T1000 (cell line): ENCODE measurements around the gene GPR142.

Experiments used
- DNase-seq: peaks from one replicate; lab custom pipeline; 2025; ENCODE audit warnings: mixed read lengths; lab: John Stamatoyannopoulos, UW

The GPR142 gene

DNA sequence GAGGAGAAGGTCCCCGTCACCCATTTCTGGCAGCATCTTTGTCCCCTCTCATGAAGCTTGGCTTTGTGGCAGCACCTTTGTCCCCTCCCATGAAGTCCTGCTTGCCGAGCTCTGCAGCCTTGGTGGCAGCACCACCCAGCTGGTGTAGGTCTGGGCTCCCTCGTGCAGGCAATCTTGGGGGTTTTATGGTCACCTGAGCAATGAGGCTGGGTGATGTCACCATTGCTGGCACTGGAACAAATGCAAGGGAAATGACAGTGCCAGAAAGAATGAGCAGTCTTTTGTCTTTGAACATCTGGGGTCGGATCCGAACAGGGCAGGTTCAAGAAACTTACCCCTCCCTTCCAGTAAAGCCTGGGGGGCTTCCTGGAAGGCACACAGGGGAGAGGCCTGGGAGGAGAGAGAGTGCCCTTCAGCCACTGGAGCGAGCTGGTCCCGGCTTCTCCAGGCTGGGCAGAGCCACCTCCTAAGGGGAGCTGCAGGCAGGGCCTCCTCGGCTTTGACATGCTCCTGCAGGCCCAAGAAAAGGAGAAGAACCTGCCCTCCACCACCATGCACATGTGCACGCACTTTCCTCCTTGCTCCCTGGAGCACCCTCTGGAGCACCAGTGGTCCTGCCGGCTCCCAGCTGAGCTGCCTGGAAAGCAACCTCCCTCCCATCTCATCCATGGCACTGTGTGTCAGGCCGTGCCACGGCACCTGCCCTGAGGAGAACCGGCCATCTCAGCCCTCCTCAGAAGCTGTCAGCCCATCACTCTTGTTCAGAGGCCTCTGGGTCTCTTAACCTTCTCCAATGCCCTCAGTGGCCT, 21.7 kb upstream of the GPR142 start:
- no peak for DNase-seq

DNA sequence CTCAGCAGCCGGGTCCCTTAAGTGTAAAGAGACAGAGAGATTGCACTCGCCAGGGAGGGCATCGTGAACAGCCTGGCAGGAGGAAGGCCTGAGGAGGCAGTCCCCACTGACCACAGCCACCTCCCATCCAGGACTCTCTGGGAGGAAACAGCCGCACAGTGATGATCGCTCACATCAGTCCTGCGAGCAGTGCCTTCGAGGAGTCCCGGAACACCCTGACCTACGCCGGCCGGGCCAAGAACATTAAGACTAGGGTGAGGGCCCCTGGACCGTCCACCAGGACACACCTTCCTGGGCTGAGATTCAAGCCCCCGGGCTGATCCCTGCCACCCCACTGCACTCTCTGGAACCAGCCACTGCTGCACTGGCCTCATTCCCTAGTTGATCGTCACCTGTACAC, 19.7 kb upstream of the GPR142 start:
- no peak for DNase-seq

DNA sequence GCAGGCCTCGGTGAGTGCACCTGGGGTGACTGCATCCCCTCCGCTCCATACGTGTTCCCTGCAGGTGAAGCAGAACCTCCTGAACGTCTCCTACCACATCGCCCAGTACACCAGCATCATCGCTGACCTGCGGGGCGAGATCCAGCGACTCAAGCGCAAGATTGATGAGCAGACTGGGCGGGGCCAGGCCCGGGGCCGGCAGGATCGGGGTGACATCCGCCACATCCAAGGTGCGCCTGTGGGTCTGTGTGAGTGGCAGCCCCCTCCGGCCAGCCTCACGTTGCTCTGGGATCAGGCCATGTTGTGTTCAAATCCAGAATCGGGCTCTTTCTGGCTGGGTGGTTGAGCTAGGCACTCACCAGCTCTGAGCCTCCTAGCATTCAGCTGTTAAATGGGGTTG, 18.2 kb upstream of the GPR142 start:
- DNase-seq = no peak

DNA sequence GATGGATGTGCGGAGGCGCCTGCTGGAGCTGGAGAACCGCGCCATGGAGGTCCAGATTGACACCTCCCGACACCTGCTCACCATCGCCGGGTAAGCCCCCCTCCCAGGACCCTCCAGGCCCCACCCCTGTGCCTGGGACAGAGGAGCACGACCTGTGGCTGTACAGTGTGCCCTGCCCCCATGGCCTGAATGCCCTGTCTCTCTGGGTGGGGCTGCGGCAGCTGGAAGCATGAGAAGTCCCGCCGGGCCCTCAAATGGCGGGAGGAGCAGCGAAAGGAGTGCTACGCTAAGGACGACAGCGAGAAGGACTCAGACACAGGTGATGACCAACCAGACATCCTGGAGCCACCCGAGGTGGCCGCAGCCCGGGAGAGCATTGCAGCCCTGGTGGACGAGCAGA, 16.8 kb upstream of the GPR142 start:
- no peak for DNase-seq

DNA sequence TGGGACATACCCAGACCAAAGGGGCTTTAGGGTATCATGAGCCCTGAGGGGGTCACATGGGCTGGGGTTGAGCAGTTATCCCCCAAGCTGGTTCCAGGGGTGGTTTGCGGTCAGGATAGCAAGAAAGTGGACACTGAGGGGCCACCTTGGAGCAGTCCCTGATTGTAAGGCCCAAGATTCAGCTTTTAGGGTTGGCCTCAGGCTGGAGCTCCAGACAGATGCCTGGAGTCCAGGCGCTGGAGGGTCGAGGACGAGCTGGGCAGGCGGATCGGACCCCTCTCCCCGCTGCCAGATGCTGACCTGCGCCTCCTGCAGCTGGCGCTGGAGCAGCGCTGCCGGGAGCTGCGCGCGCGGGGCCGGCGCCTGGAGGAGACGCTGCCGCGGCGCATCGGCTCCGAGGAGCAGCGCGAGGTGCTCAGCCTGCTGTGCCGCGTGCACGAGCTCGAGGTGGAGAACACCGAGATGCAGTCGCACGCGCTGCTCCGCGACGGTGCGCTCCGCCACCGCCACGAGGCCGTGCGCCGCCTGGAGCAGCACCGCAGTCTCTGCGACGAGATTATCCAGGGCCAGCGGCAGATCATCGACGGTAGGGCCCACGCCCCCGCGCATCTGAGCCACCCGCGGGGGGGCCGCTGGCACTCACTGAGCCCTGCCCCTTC, 15.6 kb upstream of the GPR142 start:
- no peak for DNase-seq

DNA sequence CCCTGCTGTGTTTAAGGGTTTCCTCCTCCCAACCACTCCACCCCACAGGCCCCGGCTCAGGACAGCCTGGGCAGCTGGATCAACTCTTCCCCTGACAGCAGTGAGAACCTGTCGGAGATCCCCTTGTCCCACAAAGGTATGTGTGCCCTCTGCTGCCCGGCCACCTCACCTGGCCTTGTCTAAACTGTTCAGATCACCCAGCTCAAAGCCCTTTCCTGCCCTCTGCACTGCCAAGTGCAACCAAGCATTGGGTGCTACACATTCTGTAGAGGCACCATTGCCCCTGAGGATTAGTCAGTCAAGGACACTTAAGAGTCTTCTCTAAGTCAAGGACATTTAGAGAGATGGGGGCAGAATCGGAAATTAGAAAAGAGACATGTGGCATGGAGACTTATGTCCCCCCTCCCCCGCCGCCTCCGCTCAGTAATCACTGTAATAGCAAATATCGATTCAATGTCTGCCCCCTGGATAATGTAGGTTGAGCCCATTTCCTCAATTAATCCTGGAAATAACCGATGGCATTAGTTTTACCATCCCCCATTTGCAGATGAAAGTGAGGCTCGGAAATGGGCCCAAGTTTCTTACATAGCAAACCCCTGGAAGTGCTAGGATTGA, 13.8 kb upstream of the GPR142 start:
- DNase-seq = no peak

DNA sequence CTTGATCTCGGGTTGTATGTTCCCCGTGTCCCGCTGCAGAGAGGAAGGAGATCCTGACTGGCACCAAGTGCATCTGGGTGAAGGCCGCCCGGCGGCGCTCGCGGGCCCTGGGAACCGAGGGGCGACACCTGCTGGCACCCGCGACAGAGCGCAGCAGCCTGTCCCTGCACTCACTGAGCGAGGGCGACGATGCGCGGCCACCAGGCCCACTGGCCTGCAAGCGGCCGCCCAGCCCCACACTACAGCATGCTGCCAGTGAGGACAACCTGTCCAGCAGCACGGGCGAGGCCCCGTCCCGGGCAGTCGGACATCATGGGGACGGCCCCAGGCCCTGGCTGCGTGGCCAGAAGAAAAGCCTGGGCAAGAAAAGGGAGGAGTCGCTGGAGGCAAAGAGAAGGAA, 13.2 kb upstream of the GPR142 start:
- DNase-seq = no peak

DNA sequence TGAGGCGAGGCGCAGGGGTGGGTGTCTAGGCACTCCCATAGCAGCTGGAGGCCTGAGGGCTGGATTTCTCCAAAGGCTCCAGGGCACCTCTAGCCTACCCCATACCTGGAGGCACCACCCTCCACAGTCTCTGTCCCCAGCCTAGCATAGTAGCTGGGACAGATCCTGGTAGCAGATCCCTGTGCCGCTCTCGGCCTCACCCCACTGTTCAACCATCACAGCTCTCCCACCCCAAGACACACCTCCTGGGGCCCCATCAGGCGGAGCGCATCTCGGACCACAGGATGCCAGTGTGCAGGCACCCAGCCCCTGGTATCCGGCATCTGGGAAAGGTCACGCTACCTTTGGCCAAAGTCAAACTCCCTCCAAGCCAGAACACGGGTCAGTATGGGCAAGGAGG, 12.7 kb upstream of the GPR142 start:
- DNase-seq = no peak

DNA sequence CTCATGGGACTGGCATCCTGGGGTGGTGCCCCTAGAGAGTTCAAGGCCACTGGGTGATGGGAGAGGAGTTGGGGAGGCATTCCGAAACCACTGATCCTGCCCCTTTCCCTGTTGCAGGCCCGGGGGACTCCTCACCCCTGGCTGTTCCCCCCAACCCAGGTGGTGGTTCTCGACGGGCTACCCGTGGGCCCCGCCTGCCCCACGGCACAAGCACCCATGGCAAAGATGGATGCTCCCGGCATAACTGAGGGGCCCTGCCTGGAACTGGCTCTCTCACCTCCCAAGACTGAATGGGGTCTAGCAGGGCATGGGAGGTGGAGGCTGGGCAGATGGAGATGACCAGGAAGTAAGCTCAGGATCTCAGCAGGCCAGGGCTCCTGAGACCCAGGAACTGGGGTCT, 12.2 kb upstream of the GPR142 start:
- no peak for DNase-seq

DNA sequence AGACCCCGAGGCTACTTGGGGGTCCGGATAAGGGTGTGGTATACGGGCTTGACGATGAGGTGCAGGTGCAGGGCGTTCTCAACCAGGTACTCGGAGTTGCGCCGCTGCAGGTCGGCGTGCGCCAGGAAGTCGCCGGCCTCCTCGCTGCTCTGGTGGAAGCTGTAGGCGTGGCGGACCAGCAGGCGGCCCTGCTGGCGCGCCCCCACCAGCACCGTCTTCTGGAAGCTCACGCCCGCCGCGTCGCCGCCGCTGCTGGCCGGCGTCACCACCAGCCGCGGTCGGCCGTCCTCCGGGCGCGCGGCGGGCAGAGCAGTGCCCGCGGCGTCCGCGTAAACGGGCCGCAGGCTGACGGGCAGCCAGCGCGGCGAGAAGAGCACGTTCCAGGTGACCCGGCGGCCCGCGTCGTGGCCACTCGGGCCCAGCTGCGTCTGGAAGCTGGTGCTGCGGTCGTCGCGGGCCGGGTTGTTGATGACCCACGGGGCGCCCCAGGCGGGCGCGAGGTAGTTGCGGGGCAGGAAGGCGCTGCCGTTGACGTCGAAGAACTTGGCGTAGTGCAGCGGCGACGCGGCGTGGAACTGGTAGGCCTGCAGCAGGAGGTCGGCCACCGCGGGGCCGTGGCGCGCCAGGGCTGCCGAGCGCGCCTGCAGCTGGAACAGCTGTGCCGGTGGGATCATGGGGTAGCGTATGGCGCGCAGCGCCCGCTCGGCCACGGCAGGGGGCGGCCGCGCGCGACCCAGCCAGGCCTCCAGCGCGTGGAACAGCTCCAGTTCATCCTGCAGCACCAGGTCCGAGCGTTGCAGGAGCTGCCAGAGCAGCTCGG, 10.4 kb upstream of the GPR142 start:
- no peak for DNase-seq

DNA sequence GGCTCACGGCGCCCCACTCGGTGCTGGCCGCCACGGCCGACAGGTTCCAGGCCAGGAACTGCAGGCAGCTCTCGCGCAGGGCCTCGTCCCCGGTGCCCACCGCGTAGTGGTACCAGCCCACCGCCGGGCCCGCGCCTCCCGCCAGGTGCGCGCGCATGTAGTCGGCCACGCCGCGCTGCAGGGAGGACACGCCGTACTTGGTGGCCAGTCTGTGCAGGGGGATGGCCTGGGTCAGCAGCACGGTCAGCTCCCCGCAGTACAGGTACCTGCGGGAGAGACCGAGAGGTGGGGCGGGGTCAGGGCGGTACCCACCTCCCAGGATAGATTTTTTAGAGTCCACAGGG, 9.9 kb upstream of the GPR142 start:
- DNase-seq = no peak

DNA sequence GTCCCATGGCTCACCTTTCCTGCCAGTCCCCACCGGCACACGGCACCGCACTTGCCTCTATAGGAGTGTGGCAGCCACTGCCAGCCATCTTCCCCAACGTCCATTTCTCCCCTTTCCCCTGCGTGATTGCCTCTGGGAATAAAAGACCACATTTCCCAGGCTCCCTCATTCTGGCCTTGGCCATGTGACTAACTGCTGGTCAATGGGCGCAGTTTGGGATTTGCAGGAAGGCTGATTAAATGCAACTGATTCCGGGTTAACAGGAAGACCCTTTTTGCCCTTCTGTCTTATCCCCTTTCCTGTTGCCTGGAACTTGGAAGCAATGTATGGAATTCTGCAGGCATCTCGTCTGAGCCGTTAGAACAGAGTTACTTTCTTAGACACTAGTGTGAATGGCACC, 8.6 kb upstream of the GPR142 start:
- no peak for DNase-seq

DNA sequence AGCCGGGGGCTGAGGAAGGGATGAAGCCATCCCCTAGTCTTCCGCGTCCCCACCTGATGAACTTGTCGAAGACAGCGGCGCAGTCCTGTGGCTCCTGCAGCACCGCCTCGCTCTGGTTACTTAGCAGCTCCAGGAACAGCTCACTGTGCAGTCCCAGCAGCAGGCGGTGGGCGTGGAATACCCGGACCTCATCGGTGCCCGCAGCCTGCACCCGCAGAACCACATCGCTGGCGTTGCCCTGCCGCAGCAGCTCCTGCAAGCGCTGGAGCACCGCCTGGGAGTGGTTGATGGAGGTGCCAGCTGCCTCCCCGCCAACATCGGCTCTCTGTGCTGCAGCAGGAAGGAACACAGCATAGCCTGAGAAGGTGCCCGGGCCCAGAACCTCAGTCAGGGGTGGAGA, 7.4 kb upstream of the GPR142 start:
- DNase-seq = no peak

DNA sequence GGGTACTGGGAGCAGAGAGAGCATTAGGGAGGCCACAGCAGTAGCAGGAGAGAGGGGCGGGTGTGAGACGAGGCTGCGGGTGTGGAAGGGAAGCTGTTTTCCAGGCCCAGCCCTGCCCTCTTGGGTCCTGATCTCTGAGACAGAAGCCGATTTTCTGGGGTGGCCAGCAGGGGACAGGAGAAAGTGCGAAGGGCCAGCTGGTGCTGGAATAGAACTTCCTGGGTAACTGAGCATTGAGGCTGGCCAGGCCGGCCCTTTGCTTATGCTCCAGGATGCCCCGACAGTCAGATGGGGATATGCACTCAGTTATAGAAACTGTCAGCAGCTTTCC, 6.4 kb upstream of the GPR142 start:
- no peak for DNase-seq

DNA sequence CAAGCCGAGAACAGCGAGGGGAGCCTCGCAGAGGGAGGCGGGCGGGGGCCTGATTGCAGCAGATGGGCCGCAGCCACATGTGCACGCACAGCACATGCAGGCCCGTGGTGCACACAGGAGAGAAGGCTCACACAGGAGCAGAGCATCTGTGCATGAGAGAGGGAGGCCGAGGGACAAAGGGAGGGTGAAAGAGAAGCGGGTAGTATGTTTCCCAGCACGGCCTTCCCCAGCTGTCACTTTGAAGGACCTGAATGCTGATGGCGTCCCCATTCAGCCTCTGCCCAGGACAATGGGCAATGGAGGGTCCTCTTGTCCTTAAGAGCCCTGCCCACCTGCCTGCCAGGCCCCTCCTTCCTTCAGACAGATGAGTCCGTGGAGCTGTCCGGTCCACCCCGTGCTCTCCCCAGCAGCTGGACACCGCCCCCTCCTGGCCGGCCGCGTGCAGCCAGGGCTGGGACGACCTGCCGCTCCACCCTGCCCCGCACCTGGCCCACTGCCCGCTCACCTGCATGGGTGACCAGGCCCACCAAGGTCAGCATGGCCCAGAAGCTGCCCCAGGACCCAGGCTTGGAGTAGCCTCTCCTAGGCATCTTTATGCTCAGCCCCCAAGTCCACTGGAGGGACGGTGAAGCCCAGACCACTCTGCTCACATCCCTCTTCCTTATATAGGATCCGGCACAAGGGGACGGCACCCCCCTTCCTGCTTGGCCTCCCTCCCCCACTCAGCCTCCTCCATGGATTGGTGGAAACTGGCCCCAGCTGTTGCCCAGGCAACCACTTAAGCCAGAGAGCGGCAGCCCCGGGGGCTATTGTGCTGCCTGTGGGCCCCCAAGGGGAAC, 5.9 kb upstream of the GPR142 start, which contains the start of gene BTBD17:
TSS of gene BTBD17 (minus strand) at position 639 of the 839 bp plus-strand sequence. CDS start at position 590, 49 bp downstream.
- DNase-seq = no peak

DNA sequence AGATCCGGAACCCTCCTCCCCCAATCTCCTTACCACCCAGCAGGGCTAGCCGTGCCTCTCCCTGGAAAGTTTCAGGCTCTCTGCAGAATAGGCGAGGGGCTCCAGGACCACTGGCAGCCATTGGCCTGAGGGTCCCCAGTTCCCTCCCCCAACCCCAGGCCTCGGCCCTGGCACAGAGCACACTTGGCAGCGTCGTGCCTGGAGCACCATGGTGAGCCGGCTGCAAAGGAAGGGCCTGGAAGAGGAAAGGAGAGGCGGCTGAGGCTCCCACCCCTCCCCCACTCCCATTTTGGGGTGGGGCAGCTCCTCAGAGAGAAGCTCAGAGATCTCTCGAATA, 5.3 kb upstream of the GPR142 start:
- no peak for DNase-seq

DNA sequence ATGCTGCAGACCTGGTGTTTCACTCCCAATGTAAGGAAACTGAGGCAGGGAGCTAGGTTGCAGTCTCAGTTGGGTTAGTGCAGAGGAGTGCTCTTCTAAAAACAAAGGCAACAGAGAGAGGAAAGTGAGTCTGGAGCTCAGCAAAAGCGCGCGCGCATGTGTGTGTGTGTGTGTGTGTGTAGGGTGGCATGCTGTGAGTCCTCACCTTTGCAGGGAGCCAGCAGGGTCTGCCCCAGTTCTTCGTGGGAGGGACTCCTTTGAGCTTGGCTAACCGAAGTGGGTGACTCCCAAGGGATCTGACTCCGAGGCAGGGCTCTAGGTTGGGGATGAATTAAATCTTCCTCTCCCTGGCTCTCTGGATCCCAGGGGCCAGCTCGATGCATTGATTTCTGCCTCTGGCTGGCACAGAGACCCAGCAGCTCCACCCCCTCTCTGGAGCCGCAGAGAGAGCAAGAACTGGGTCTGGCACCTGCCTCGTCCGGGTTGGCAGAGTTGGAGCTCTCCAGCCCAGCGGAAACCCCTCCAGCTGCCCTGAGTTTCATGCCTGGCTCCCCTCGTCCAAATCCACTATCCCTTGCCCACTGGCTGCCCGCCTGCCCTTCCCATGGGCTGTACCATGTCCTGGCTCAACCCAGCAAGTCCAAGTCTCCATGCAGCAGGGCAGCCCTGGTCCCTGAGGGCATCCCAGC, 4.4 kb upstream of the GPR142 start:
- no peak for DNase-seq

DNA sequence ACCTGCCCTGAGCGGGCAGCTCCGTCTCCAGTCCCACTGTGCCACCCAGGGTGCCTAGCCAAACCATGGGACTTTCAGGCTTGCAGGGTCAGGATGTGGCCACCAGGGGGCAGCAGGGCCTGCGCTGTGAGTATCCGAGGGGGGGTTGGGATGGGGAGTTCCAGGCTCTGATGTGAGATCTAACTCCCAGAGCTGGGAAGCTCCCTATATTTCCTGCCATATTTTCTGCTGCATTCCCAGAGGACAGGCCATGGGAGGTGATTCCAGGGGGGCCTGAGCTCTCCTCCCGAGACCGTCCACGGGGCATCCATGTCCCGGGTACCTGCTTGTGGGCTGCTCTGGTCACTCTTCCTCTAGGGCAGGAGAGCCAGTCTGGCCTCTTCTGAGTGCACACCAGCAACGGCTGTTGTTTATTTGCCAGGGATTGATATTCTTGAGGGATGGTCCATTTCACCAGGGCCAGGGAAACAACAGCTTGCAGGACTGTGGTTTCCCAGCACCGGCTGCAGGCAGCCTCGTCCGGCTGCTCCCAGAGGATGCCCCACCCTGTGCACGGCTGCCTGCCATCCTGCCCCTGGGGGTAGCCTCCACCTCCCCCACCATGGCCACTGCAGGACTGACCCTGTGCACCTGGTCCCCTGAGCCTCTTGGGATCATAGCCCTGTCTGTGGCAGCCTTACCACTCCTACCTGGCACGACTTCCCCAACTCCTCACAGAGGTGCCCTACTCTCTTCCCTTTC, 1.2 kb downstream of the GPR142 start:
- no peak for DNase-seq

DNA sequence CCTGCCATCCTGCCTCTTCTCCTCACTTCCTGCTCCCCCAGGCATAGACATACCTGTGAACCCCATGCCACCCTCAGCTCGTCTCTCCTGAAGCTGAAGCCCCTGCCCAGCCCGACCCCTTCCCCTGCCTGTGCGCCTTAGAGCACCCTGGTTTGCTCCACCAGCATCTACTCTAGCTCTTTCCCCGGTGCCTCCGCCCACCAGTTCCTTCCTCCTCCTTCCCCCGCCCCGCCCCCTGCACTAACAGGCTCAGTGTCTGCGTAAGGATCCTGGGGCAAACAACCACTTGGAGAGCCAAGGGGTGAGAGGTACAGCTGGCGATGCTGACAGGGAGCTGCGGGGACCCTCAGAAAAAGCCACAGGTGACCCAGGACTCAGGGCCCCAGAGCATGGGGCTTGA, 1.9 kb downstream of the GPR142 start:
- no peak for DNase-seq

DNA sequence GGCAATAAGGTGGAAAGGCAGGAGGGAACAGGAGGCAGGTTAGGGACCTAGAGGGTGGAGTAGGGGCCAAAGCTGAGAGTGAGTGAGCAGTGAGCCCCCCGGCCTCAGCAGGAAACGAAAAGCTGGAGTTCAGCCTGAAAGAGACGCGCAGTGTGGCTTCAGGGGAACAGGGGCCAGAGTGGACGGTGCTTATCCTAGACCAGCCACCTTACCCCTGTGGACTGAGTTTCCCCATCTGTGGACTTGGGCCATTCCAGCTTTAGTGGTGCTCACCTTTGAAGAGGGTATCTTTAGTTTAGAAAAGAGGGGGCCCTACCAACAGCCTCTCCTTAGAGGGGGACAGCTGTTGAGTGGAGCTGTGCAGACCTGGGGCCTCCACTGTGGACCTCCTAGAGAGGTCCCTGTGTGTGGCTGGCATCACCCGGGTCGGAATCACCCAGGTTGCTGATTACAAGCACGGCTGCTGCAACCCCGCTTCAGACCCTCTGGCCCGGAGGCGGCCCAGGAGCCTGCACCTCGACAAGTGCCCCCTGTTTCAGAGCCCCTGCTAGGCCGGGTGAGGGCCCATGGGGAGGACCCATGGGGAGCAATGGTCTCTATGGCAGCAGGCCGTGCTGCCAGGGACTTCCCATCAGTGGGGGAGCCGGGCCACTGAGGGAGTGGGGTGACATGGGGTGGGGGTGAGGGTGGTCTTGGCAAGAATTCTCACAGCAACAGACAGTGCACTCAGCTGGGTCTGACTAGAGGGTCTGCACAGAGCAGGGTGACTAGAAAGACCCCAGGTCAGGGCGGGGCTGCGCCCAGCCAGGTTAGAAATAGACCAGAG, 2.6 kb downstream of the GPR142 start:
- no peak for DNase-seq
